ENCODE measurements around the gene CACNA2D4.
A peak's percentile ranks its signal among the peaks of the same experiment; 100 is the strongest.

CACNA2D4 gene

GRCh38 chr12:1778911-1779310, 139.5 kb downstream of the CACNA2D4 start:
- DNase-seq (ENCODE audit: low spot score), result no peak

- DNase-seq (ENCODE audit: low spot score), result no peak
Observed at GRCh38 chr12:1777798-1778197, 140.7 kb downstream of the CACNA2D4 start.

DNA sequence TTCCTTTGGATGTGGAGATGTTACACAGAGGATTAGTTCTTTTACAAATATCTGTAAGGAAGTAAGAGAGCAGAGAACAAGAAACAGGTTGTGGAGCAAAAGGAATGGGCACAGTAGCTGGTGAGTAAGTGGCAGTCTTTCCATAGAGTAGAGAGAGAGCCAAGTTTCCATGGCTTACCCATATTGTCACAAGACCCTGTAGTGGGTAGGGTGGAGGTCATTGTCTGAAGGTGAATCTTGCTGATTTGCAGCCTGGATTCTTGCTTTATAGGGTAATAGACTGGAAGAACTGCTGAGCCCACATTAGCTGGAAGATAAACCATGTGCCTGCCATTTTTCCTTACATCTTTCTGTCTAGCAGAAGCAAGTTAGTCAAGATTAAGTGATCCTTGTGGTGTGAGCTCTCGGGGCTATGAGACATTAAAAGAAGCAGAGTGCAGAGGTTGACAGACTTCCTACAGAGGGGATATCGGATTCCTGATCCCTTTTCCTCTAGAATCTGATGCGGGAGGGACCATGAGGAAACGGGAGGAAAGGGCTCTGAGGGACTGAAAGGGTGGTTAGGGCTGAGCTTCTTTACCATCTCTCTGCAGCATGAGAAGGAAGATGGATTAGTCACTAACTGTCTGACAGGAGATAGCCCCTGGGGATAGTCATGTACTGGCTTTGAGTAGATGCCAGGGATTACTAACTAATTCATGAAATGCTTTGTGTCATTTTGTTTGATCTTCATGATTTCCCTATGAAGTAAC, 142.1 kb downstream of the CACNA2D4 start:
- peak; percentile 46 for DNase-seq (ENCODE audit: low spot score)

GRCh38 chr12:1773937-1774655, 144.4 kb downstream of the CACNA2D4 start:
- no peak for DNase-seq (ENCODE audit: low spot score)

DNA sequence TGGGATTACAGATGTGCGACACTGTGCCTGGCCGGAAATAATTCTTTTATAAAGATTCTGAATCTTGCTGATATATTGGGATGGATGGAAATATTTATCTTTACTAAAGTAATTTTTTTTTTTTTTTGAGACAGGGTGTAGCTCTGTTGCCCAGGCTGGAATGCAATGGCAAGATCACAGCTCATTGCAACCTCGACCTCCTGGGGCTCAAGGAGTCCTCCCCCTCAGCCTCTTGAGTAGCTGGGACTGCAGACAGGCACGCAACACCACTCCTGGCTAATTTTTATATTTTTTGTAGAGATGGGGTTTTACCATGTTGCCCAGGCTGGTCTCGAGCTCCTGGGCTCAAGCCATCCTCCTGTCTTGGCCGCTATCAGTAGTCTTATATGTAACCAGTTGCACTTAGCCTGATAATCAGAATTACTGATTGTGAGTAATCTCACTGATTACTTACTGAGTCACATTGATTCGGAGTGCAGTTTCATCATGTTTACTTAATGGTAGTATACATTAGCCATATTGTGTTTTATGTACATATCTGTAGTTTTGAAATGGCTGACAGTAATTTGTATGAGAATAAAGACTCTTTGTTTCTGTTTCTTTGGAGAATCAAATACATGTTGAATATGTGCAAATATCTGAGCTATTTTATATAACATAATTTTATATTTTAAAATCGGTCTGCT, 148.5 kb downstream of the CACNA2D4 start:
- no peak for DNase-seq (ENCODE audit: low spot score)

DNA sequence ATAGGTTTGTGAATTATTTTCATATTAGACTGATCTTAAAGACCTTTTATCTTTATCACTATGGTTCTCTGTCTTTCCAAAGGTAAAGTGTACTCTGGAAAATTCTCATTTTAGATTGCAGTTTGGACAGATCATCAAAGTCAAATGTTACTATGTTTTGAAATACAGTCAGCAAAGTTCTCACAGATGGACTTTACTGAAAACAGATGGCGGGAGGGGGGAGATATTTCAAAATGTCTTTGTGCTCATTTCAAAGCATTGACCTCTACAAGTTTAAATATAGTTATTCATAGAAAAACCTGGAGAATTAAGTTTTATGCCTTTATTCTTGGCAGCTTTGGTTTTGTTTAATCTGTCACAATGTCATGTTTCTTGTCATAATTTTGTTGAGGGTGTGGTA, 149.8 kb downstream of the CACNA2D4 start:
- DNase-seq (ENCODE audit: low spot score), result no peak

GRCh38 chr12:1767407-1768090, 150.9 kb downstream of the CACNA2D4 start:
- no peak for DNase-seq (ENCODE audit: low spot score)

GRCh38 chr12:1766110-1766509, 152.3 kb downstream of the CACNA2D4 start:
- no peak for DNase-seq (ENCODE audit: low spot score)

GRCh38 chr12:1763153-1763552, 155.3 kb downstream of the CACNA2D4 start:
- DNase-seq (ENCODE audit: low spot score), result no peak

DNA sequence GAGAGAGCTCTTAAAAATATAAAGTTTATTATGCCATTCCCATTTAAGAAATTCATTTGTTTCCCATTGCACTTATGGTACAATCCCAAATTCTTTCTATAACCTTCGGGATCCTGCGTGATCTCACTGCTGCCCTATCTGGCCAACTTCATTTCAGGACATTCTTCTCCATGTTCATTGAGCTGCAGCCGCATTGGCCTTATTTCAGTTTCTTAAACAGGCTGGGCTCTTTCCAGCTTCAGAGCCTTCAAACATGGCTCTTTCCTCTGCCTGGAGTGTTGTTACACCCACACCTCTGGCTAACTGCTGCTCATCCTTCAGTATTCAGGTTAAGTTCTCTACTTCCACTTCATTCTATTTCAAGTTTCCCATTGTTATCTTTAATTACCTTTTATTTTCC, 156.6 kb downstream of the CACNA2D4 start:
- no peak for DNase-seq (ENCODE audit: low spot score)

GRCh38 chr12:1760566-1761382, 157.7 kb downstream of the CACNA2D4 start:
- peak; percentile 63 for DNase-seq (ENCODE audit: low spot score)

DNA sequence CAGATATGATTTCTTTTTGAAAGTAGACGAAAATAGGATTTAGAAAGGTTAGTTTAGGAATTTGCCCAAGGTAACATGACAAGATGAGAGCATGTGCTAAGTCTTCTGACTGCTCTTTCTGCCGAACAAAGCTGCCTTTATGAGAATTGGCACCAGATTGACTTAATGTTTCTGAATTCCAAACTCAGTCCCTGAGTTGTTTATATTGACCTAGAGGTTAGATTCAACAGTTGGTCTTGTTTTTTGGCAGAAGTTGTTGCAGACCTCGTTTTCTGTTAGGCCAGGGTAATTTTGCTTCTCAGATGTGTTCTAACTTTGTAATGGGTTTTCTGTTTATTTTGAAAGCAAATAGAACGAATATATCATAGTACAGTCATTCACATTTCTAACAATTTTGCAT, 159.6 kb downstream of the CACNA2D4 start:
- no peak for DNase-seq (ENCODE audit: low spot score)

GRCh38 chr12:1758376-1758775, 160.1 kb downstream of the CACNA2D4 start:
- no peak for DNase-seq (ENCODE audit: low spot score)

- DNase-seq (ENCODE audit: low spot score), result no peak
Observed at GRCh38 chr12:1750300-1750699, 168.2 kb downstream of the CACNA2D4 start.

GRCh38 chr12:1749019-1749418, 169.4 kb downstream of the CACNA2D4 start:
- DNase-seq (ENCODE audit: low spot score), result no peak

DNA sequence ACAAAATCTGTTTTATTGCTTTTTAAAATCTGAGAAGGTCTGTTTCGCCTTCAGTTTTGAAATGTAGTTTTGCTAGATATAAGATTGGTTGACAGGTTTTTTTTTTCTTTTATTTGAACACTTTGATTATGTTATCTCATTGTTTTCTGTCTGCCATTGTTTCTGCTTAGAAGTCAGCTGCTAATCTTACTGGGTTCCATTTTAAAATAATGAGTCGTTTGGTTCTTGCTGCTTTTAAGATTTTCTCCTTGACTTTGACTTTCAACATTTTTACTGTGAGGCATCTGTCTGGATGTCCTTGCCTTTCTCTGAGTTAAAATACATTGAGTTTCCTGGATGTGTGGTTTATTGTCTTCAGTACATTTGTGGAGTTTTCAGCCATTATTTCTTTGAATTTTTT, 170.8 kb downstream of the CACNA2D4 start:
- no peak for DNase-seq (ENCODE audit: low spot score)

GRCh38 chr12:1744932-1745331, 173.5 kb downstream of the CACNA2D4 start:
- DNase-seq (ENCODE audit: low spot score), result no peak
